Epidermal melanocyte (primary cell): ENCODE data around the gene ZER1.
"Not testable (repeated sequence)": the region's sequence is repeated elsewhere in the genome, so short reads cannot be mapped to it uniquely, and the experiment has no call there.

ENCODE experiments used
- DNase-seq: peaks from one replicate; pipeline ENCODE4 v3.0.0; 2011; ENCODE audit warnings: low spot score; ENCODE audit not compliant: insufficient read length

The ZER1 gene

GRCh38 chr9:128694344-128694743 lies 77.4 kb downstream of the ZER1 start:
- no peak for DNase-seq

DNA sequence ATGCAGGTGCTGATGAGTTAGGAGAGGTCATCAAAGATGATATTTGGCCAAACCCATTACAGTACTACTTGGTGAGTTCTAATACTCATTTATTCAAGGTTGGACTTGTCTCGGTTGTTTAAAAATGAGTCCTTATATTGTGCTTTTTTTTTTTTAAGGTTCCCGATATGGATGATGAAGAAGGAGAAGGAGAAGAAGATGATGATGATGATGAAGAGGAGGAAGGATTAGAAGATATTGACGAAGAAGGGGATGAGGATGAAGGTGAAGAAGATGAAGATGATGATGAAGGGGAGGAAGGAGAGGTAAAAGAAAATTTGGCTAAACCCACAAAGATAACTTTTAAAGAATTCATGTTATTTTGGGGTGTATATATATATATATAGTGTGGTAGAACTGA lies 78.0 kb downstream of the ZER1 start:
- DNase-seq: not testable (repeated sequence)

DNA sequence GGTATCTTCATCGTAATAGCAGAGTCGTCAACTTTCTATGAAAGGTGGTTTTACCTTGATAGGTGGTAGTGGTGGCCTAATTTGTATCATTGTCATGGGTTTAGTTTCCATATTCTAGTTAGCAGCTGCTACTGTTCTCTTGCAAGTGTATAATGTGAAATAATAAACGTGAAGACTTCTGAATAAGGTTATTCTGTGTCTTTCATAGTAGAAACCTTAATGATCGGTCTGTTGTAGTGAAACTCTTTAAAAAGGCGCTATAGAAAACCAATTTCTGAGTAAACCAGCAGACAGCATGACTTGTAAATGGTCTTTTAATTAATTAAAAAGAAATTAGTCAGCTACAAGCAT lies 81.1 kb downstream of the ZER1 start:
- no peak for DNase-seq

DNA sequence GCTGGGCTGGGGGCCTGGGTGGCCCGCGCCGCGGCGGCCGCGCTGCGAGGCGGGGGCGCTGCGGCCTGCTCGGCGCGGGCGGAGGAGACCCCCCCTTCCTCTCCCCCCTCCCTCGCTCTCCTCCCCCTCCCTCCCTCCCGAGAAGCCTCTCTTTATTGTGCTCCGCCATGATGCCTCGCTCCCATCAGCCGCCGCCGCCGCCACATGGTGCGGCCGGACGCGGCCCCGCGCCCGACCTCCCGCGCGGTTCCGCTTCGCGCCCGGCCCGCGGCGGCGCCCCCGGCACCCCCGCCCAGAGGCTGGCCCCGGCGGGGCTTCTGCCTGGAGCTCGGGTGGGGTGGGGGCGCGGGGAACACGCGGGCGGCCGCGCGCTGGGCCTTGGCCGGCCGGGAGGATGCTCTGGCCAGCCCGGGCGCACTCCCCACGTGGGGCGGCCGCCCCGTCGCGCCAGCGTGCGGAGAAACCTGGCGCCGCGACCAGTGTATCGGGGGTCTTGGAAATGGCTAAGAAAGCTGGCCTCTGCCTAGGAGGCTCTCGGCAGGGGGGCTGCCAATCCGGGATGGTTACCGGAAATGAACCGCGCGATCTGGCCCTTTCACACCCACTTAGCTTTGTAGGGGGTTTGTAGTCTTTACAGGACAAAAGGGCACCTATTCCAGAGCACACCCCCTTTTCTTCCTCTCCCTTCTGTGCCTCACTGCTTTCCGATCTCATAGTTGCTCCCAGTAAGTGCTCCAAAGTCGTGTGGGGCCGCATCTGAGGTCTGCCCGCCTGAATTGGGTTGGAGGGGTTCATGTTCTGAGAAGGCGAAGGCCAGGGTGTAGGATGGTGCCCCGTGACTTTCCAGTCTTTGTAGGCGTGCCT lies 81.7 kb downstream of the ZER1 start:
- DNase-seq: peak; percentile 90

GRCh38 chr9:128689293-128689774 lies 82.4 kb downstream of the ZER1 start:
- no peak for DNase-seq

GRCh38 chr9:128688501-128689292 lies 83.0 kb downstream of the ZER1 start, which contains the start of gene SET:
Gene SET (plus strand): TSS chr9:128689222. CDS start chr9:128689583, 361 bp downstream.
- peak; percentile 98 for DNase-seq

DNA sequence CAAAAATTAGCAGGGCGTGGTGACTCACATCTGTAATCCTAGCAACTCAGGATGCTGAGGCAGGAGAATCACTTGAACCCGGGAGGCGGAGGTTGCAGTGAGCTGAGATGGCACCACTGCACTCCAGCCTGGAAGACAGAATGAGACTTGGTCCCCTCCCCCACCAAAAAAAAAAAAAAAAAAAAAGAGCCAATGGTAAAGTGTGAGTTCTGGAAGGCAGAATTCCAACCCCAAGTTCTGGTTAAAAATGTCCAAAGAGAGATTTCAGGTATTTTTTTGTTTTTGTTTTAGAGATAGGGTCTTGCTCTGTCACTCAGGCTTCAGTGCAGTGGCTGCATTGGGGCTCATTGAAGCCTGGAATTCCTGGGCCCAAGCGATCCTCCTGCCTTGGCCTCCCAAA lies 84.3 kb downstream of the ZER1 start:
- no peak for DNase-seq

DNA sequence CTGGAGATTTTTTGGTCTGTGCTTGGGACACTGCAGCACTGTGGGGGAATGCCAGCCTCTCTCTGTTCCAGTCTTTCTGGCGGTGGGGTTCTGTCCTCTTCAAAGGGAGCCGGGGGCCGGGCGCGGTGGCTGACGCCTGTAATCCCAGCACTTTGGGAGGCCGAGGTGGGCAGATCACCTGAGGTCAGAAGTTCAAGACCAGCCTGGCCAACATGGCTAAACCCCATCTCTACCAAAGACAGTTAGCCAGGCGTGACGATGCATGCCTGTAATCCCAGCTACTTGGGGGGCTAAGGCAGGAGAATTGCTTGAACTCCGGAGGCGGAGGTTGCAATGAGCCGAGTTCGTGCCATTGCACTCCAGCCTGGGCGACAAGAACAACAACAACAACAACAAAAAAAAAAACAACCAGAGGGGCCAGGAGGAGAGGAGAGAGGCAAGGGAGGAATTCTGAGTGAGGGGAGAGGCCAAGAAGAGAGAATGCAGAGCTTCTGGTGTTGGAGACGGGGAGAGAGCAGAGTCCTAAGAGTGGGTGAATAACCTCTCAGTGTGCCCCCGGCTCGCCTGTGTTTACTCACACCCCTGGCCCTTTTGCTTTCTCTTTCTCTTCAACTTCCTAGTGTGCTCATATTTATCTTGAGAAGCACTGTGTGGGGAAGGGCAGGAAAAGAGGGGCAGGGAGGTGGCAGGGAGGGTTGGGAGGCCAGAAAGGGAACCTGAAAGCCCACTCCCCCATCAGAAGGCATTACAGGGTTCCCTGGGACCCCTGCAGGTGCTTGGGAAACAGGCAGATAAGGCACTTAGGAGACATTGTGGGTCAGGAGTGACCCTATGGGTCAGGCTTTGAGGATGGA lies 85.9 kb downstream of the ZER1 start:
- no peak for DNase-seq

- DNase-seq: peak; percentile 68
These were observed 87.2 kb downstream of the ZER1 start for GRCh38 chr9:128684325-128685199.

GRCh38 chr9:128684065-128684324 lies 87.7 kb downstream of the ZER1 start:
- no peak for DNase-seq

GRCh38 chr9:128683340-128684064 lies 88.2 kb downstream of the ZER1 start:
- no peak for DNase-seq
